Naive thymus-derived CD4-positive, alpha-beta T cell (primary cell): ENCODE results near the gene BRK1. TPM values are rescaled to one million over a fixed set of nuclear protein-coding genes. Genes with fewer than 3 reads are reported as not detected.
"Not testable (repeated sequence)": the region's sequence is repeated elsewhere in the genome, so short reads cannot be mapped to it uniquely, and the experiment has no call there.

Source experiments
- ATAC-seq: fragments of 150-1000 bp; cut with Tn5 transposase; 2 replicates; pipeline ENCODE4 v1.10.0; 2021; ENCODE audit warnings: mild to moderate bottlenecking, moderate library complexity
- CTCF ChIA-PET: fragments of 350-600 bp; sonication (Branson Sonifier 250); formaldehyde crosslinking; loops from one replicate; lab custom pipeline; 2021; ENCODE audit warnings: antibody characterized with exemption; lab: Charles Lee
- POLR2A ChIA-PET: fragments of 350-600 bp; sonication (Branson Sonifier 250); formaldehyde crosslinking; loops from one replicate; lab custom pipeline; 2021; ENCODE audit warnings: antibody characterized with exemption, inconsistent platforms; lab: Charles Lee
- DNase-seq, 9 donors: peaks; one replicate each; pipeline versions ENCODE4 v3.0.0 to v3.0.0-alpha.2; 2020 to 2022; ENCODE audit warnings: mixed read lengths in 1 of 9
- H3K27ac ChIP-seq: one replicate; pipeline ENCODE4 v1.7.0; 2013; ENCODE audit warnings: mild to moderate bottlenecking, low read depth, low read length, moderate library complexity
- H3K27me3 ChIP-seq, 2 donors: one replicate each; pipeline ENCODE4 v1.7.0; 2013; ENCODE audit warnings: low read length in 2 of 2, mild to moderate bottlenecking in 2 of 2, moderate library complexity in 2 of 2; ENCODE audit not compliant: control insufficient read depth in 2 of 2, insufficient read depth in 2 of 2
- H3K36me3 ChIP-seq, 3 experiments: 1 replicate in 2 of 3; 2 replicates in 1 of 3; pipeline ENCODE4 v1.7.0; 2013; ENCODE audit warnings: low read length in 3 of 3, mild to moderate bottlenecking in 3 of 3, moderate library complexity in 1 of 3; ENCODE audit not compliant: insufficient read depth in 3 of 3, control insufficient read depth in 2 of 3
- H3K4me1 ChIP-seq, 2 donors: one replicate each; pipeline ENCODE4 v1.7.0; 2013; ENCODE audit warnings: low read length in 2 of 2, mild to moderate bottlenecking in 2 of 2, moderate library complexity in 1 of 2; ENCODE audit not compliant: control insufficient read depth in 2 of 2, insufficient read depth in 2 of 2
- H3K4me3 ChIP-seq: 2 replicates; pipeline ENCODE4 v1.7.0; 2013; ENCODE audit warnings: mild to moderate bottlenecking, low read length
- H3K9me3 ChIP-seq, 3 experiments: 1 replicate in 2 of 3; 2 replicates in 1 of 3; pipeline ENCODE4 v1.7.0; 2013; ENCODE audit warnings: low read length in 3 of 3; ENCODE audit not compliant: control insufficient read depth in 2 of 3
- H3K27ac Mint-ChIP-seq, 9 donors: one replicate each; pipeline ENCODE4 v1.8.0; 2020 to 2022; ENCODE audit warnings: mixed read lengths in 9 of 9, mild to moderate bottlenecking in 8 of 9, moderate library complexity in 5 of 9, inconsistent platforms in 2 of 9
- H3K27me3 Mint-ChIP-seq, 5 donors: one replicate each; pipeline ENCODE4 v1.8.0; 2021 to 2022; ENCODE audit warnings: mixed read lengths in 5 of 5, mild to moderate bottlenecking in 1 of 5
- H3K36me3 Mint-ChIP-seq, 5 donors: one replicate each; pipeline ENCODE4 v1.8.0; 2020 to 2022; ENCODE audit warnings: mixed read lengths in 5 of 5, mild to moderate bottlenecking in 3 of 5, inconsistent platforms in 1 of 5
- H3K4me1 Mint-ChIP-seq, 7 donors: one replicate each; pipeline ENCODE4 v1.8.0; 2020 to 2022; ENCODE audit warnings: mixed read lengths in 7 of 7, mild to moderate bottlenecking in 3 of 7, inconsistent platforms in 1 of 7
- H3K4me3 Mint-ChIP-seq, 10 donors: one replicate each; pipeline ENCODE4 v1.8.0; 2020 to 2022; ENCODE audit warnings: mild to moderate bottlenecking in 10 of 10, mixed read lengths in 10 of 10, moderate library complexity in 6 of 10, inconsistent platforms in 2 of 10
- H3K9me3 Mint-ChIP-seq, 11 donors: one replicate each; pipeline ENCODE4 v1.8.0; 2020 to 2022; ENCODE audit warnings: mixed read lengths in 11 of 11, mild to moderate bottlenecking in 4 of 11, inconsistent platforms in 1 of 11, moderate library complexity in 1 of 11
- intact Hi-C, 2 donors: fragments of 100-400 bp; cut with micrococcal nuclease; formaldehyde crosslinking; loops; one replicate each; pipeline ENCODE4 v1.15.1; 2023
- polyA plus RNA-seq, 2 donors: library from polyadenylated mRNA; unstranded; fragments of 300-500 nt; fragmentation: Illumina TruSeq; gene quantifications; one replicate each; pipeline ENCODE4 v1.2.3, GENCODE V29; 2021
- total RNA-seq, 6 experiments: library from RNA in 5 of 6; stranded (reverse) in 5 of 6; gene quantifications; 1 replicate in 5 of 6; 2 replicates in 1 of 6; pipeline ENCODE4 v1.2.3 and lab custom pipeline; 2021 to 2026

Gene BRK1
- total RNA-seq (100 to 1,000 TPM in 1 of 5 experiments, 10 to 100 TPM in 4; 40.9 to 117 (median 65.8) TPM), polyA plus RNA-seq (100 to 1,000 TPM; 212 to 256 TPM), total RNA-seq (lab: John Stamatoyannopoulos, UW) (25.6 reads per million, percentile 56 among the genes with 10 or more reads in this experiment)

DNA sequence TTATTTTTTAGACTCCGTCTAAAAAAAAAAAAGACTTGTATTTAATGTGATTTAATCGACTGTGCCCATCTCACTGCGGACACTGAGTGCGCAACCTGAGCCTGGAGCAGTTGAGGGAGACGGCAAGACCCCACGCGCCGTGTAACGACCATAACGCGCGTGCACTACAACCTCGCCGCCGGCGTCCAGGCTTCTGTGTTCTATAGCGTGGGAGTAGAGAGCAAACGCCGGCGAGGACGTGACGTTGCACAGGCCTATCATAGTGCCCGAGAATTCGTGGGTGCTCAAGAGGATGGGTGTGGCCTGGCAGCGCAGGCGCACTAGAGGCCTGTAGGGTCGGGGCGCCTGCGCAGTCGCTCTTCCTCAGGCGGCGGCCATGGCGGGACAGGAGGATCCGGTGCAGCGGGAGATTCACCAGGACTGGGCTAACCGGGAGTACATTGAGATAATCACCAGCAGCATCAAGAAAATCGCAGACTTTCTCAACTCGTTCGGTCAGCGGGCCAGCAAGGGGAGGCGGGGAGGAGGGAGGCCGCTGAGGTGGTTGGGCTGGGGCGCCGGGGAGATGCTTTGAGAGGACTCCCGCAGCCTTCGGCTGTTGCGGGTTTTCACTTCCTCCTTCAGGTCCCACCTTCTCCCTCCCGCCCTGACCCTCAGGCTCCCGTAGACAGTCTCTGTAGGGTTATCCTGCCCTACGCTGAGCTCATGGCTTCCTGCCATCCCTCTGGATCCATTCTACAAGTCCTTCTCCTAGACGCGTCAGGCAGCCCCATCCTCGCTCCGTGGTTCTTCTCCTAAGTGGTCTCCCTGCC, at the start of gene BRK1:
Gene BRK1 (plus strand): TSS at position 350 of the 812 bp plus-strand sequence. CDS start 27 bp downstream, at position 377.
- ATAC-seq (peak; percentile 99), DNase-seq (peak; percentile 73 to 94 (median 91))
- Histone ChIP-seq H3K27me3 (no peaks in the 10 kb centered on the region), H3K27ac (peak within 1 kb of the TSS; percentile 85), H3K9me3 (no peaks in the 10 kb centered on the region), H3K4me1 (peaks cover 11 to 13% of the 10 kb centered on the region in 2 donors), H3K36me3 (peaks cover 0 to 6% (median 0%) of the 10 kb centered on the region in 3 experiments), H3K4me3 (peak within 1 kb of the TSS; percentile 83)
- Mint-ChIP-seq H3K4me3 (peak within 1 kb of the TSS; percentile 91 to 100 (median 98)), H3K36me3 (peaks cover 0 to 16% (median 4%) of the 10 kb centered on the region in 5 donors), H3K27ac (peak within 1 kb of the TSS; percentile 92 to 99 (median 98)), H3K27me3 (peaks cover 0 to 2% (median 0%) of the 10 kb centered on the region in 5 donors), H3K4me1 (peaks cover 23 to 48% (median 40%) of the 10 kb centered on the region in 7 donors), H3K9me3 (peaks cover 0 to 4% (median 0%) of the 10 kb centered on the region in 11 donors)
- intact Hi-C loops, result loop anchor here (1.0 to 10.0 kb wide), 18 partner anchors 26 to 721 kb away; partner anchors contain the start of genes BRPF1 (in 2 of the 2), CRELD1 (in 2 of the 2), EMC3 (in 2 of the 2) and FANCD2 (in 2 of the 2)
- CTCF ChIA-PET, result interaction anchor here (0.6 to 1.2 kb wide), 2 partner anchors 26 to 146 kb away, joined by 3 to 4 read pairs; partner anchors contain the start of gene VHL
- POLR2A ChIA-PET, result interaction anchor here (0.6 to 2.8 kb wide), 8 partner anchors 17 to 466 kb away, joined by 3 to 12 read pairs (median 3); partner anchors contain the start of genes CRELD1, MTMR14, TATDN2 and VHL

DNA sequence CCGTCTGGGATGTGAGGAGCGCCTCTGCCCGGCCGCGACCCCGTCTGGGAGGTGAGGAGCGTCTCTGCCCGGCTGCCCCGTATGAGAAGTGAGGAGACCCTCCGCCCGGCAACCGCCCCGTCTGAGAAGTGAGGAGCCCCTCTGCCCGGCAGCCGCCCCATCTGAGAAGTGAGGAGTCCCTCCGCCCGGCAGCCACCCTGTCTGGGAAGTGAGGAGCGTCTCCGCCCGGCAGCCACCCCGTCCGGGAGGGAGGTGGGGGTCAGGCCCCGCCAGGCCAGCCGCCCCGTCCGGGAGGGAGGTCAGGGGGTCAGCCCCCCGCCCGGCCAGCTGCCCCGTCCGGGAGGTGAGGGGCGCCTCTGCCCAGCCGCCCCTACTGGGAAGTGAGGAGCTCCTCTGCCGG, 45.4 kb upstream of the BRK1 start:
- H3K27ac ChIP-seq, intact Hi-C loops, H3K27me3 Mint-ChIP-seq, H3K9me3 ChIP-seq, POLR2A ChIA-PET, H3K36me3 ChIP-seq, H3K4me3 Mint-ChIP-seq, H3K9me3 Mint-ChIP-seq, DNase-seq, H3K4me1 Mint-ChIP-seq, ATAC-seq, H3K4me3 ChIP-seq, H3K27me3 ChIP-seq, CTCF ChIA-PET, H3K27ac Mint-ChIP-seq, H3K4me1 ChIP-seq: not testable (repeated sequence)
- H3K36me3 Mint-ChIP-seq, result peaks cover 14 to 42% (median 27%) of the 10 kb centered on the region in 5 donors

DNA sequence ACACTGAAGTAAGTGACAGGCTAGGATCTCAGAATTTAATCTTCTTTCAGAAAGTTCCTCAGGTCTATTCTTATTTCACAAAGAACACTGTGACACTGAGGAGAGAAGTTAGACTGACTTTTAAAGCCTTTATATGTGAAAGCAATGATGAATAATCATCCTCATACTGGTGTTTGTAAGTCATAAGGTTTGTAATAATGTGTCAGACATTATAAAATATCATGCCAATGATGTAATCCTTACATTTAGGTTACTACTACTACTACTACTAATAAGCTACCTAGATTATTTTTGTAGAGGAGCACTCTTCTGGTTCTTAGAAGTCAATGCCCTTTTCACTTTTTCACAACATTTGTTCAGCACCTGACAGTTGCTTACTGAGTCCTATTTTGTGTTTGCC, 40.8 kb upstream of the BRK1 start:
- DNase-seq, result no peak
- Mint-ChIP-seq H3K4me3 (no peak overlapping the region), H3K36me3 (peaks cover 0 to 22% (median 6%) of the 10 kb centered on the region in 5 donors), H3K27ac (no peak overlapping the region), H3K27me3 (no peaks in the 10 kb centered on the region), H3K4me1 (no peaks in the 10 kb centered on the region), H3K9me3 (peaks cover 0 to 2% (median 0%) of the 10 kb centered on the region in 11 donors)
- no peak for ATAC-seq
- ChIA-PET CTCF (interaction anchor here (0.7 kb wide), 1 partner anchor 120 kb away, joined by 3 read pairs; no protein-coding TSS in a partner anchor), POLR2A (no interaction called here)
- H3K36me3 ChIP-seq, result no peaks in the 10 kb centered on the region
- H3K4me3 ChIP-seq, result no peak overlapping the region
- H3K9me3 ChIP-seq, result no peaks in the 10 kb centered on the region
- intact Hi-C loops, result no loop called here
- H3K27me3 ChIP-seq, result no peaks in the 10 kb centered on the region
- no peaks in the 10 kb centered on the region for H3K4me1 ChIP-seq
- no peak overlapping the region for H3K27ac ChIP-seq

DNA sequence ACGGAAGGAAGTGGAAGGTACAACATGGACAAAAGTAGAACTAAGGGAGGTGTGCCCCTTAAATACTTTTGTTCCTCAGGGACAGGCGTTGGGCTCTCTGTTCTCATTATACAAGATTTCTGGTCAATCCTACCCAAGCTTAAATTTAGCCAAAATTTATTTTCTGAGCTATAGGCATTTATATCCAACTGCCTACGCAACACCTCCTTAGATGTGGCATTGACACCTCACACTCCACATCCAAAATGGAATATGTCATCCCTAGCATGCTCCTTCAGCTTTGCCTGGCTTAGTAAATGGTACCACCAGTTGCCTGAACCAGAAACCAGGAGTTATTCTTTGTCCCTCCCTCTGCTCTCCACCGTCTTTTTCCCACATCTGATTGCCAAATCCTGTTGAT, 33.6 kb upstream of the BRK1 start:
- no peaks in the 10 kb centered on the region for H3K9me3 ChIP-seq
- intact Hi-C loops, result no loop called here
- peaks cover 0 to 13% (median 4%) of the 10 kb centered on the region in 3 experiments for H3K36me3 ChIP-seq
- ChIA-PET CTCF (interaction anchor here (0.9 kb wide), 1 partner anchor 52 kb away, joined by 3 read pairs; no protein-coding TSS in a partner anchor), POLR2A (no interaction called here)
- Mint-ChIP-seq H3K4me1 (no peaks in the 10 kb centered on the region), H3K9me3 (no peaks in the 10 kb centered on the region), H3K4me3 (no peak overlapping the region), H3K27ac (no peak overlapping the region), H3K36me3 (peaks cover 6 to 36% (median 10%) of the 10 kb centered on the region in 5 donors), H3K27me3 (no peaks in the 10 kb centered on the region)
- no peaks in the 10 kb centered on the region for H3K4me1 ChIP-seq
- H3K27ac ChIP-seq, result no peak overlapping the region
- no peaks in the 10 kb centered on the region for H3K27me3 ChIP-seq
- H3K4me3 ChIP-seq, result no peak overlapping the region
- ATAC-seq, result no peak
- DNase-seq, result no peak

DNA sequence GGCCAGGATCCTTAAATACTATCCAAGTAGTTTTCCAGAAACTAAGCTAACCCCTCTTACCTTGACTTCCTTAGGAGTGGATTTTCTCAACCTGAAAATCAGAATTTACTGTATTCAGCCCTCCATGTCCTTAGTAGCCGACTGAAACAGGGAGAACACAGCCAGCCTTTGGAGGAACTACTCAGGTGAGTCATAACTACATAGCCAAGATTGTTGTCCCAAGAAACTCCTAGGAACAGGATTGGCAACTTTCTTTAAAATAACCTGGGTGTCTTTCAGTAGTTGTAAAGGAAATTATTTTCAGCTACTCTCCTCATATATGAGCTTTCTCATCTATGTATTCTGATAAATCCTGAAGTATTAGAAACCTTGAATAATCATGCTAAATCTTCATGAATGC, 29.7 kb upstream of the BRK1 start:
- no peaks in the 10 kb centered on the region for H3K4me1 ChIP-seq
- Mint-ChIP-seq H3K9me3 (no peaks in the 10 kb centered on the region), H3K4me1 (no peaks in the 10 kb centered on the region), H3K27me3 (no peaks in the 10 kb centered on the region), H3K36me3 (peaks cover 7 to 40% (median 16%) of the 10 kb centered on the region in 5 donors), H3K27ac (no peak overlapping the region), H3K4me3 (no peak overlapping the region)
- ATAC-seq (no peak), DNase-seq (no peak)
- no peaks in the 10 kb centered on the region for H3K27me3 ChIP-seq
- peaks cover 0 to 17% (median 4%) of the 10 kb centered on the region in 3 experiments for H3K36me3 ChIP-seq
- intact Hi-C loops, result no loop called here
- ChIA-PET CTCF (no interaction called here), POLR2A (interaction anchor here (0.7 kb wide), 1 partner anchor 96 kb away, joined by 6 read pairs; no protein-coding TSS in a partner anchor)
- no peak overlapping the region for H3K4me3 ChIP-seq
- no peak overlapping the region for H3K27ac ChIP-seq
- H3K9me3 ChIP-seq, result no peaks in the 10 kb centered on the region

DNA sequence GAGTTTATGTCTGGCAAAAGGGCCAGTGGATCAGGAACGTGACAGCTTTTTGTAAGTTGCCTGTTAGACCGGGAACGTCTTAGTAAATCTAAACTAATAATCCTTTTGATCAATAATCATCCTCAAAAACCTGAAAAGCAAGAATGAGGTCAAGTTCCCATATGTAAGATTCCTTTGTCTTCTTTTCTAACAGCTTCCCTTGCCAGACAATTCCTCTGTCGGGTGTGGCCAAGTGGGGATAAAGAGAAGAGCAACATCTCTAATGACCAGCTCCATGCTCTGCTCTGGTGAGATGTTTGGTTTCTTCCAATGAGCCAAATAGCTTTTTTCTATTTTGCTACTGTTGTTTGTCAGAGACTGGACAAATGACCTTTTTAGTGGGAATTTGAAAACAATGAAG, 27.2 kb upstream of the BRK1 start:
- intact Hi-C loops, result no loop called here
- H3K36me3 Mint-ChIP-seq, result peaks cover 5 to 36% (median 19%) of the 10 kb centered on the region in 5 donors
- peaks cover 0 to 2% (median 0%) of the 10 kb centered on the region in 7 donors for H3K4me1 Mint-ChIP-seq
- H3K9me3 Mint-ChIP-seq, result no peaks in the 10 kb centered on the region
- Histone ChIP-seq H3K36me3 (peaks cover 0 to 17% (median 0%) of the 10 kb centered on the region in 3 experiments), H3K4me1 (no peaks in the 10 kb centered on the region), H3K4me3 (no peak overlapping the region), H3K9me3 (no peaks in the 10 kb centered on the region), H3K27ac (no peak overlapping the region), H3K27me3 (no peaks in the 10 kb centered on the region)
- ATAC-seq (no peak), DNase-seq (no peak)
- H3K27ac Mint-ChIP-seq, result peak overlapping the region in 1 of 9 donors; percentile 17
- ChIA-PET CTCF (no interaction called here), POLR2A (no interaction called here)
- no peak overlapping the region for H3K4me3 Mint-ChIP-seq
- H3K27me3 Mint-ChIP-seq, result no peaks in the 10 kb centered on the region
